HEK293 (cell line): ENCODE measurements around the gene ILKAP.

Experiments used
- CTCF ChIA-PET: fragments of 350-600 bp; formaldehyde crosslinking; extraction: SDS; loops from one replicate; lab custom pipeline; 2021; ENCODE audit warnings: antibody characterized with exemption; lab: Yijun Ruan, JAX
- POLR2A ChIA-PET: fragments of 300-600 bp; formaldehyde crosslinking; extraction: SDS; loops from one replicate; lab custom pipeline; 2020; ENCODE audit warnings: antibody characterized with exemption, inconsistent platforms; lab: Yijun Ruan, JAX
- H3K27ac ChIP-seq: fragments of 200-500 bp; sonication (Bioruptor generic); 2 replicates; pipeline ENCODE4 v1.5.1; 2014; ENCODE audit warnings: low read depth, low read length, control low read depth, inconsistent platforms; ENCODE audit errors: extremely low read depth
- H3K36me3 ChIP-seq, 2 experiments: fragments of 200-500 bp in 1 of 2; sonication (Bioruptor generic) in 1 of 2; 1 replicate in 1 of 2; 2 replicates in 1 of 2; pipeline ENCODE4 v1.5.1; 2014 to 2017; ENCODE audit warnings: inconsistent platforms in 2 of 2, low read length in 2 of 2; ENCODE audit not compliant: control insufficient read depth in 2 of 2, insufficient read depth in 1 of 2
- H3K4me1 ChIP-seq: fragments of 200-500 bp; sonication (Bioruptor generic); 2 replicates; pipeline ENCODE4 v1.5.1; 2014; ENCODE audit warnings: mild to moderate bottlenecking, low read length, inconsistent platforms; ENCODE audit not compliant: control insufficient read depth, insufficient read depth
- H3K4me3 ChIP-seq: 2 replicates; pipeline ENCODE4 v1.5.1; 2011; ENCODE audit warnings: low read depth, mild to moderate bottlenecking, control low read depth, low read length, moderate library complexity
- H3K9me3 ChIP-seq: fragments of 200-500 bp; sonication (Bioruptor generic); 2 replicates; pipeline ENCODE4 v1.5.1; 2014; ENCODE audit warnings: low read depth, low read length, inconsistent platforms; ENCODE audit not compliant: control insufficient read depth, insufficient read depth
- CTCF ChIP-seq: fragments of 450-650 bp; formaldehyde crosslinking; IDR thresholded peaks from 2 replicates; pipeline ENCODE4 v1.5.1; 2016; ENCODE audit warnings: missing biosample characterization, missing genetic modification characterization
- GLIS2 ChIP-seq: fragments of 450-650 bp; formaldehyde crosslinking; IDR thresholded peaks from 2 replicates; pipeline ENCODE4 v1.5.1; 2016; ENCODE audit warnings: missing biosample characterization, missing genetic modification characterization
- PATZ1 ChIP-seq: fragments of 450-650 bp; formaldehyde crosslinking; IDR thresholded peaks from 2 replicates; pipeline ENCODE4 v1.5.1; 2016; ENCODE audit warnings: missing biosample characterization, missing genetic modification characterization
- SETDB1 ChIP-seq: IDR thresholded peaks from one replicate; pipeline ENCODE4 v1.6.1; 2017; ENCODE audit warnings: mild to moderate bottlenecking, low read length, moderate library complexity, mixed read lengths; ENCODE audit not compliant: insufficient read length
- SP2 ChIP-seq: fragments of 450-650 bp; formaldehyde crosslinking; IDR thresholded peaks from 2 replicates; pipeline ENCODE4 v1.5.1; 2016; ENCODE audit warnings: missing biosample characterization, missing genetic modification characterization
- ZBTB17 ChIP-seq: fragments of 450-650 bp; formaldehyde crosslinking; IDR thresholded peaks from 2 replicates; pipeline ENCODE4 v1.5.1; 2016; ENCODE audit warnings: missing biosample characterization, missing genetic modification characterization
- ZBTB26 ChIP-seq: fragments of 450-650 bp; formaldehyde crosslinking; optimal IDR thresholded peaks from 2 replicates; pipeline ENCODE3; 2016; ENCODE audit warnings: missing biosample characterization, mild to moderate bottlenecking, missing genetic modification characterization
- ZBTB8A ChIP-seq: fragments of 450-650 bp; formaldehyde crosslinking; IDR thresholded peaks from 2 replicates; pipeline ENCODE4 v1.5.1; 2016; ENCODE audit warnings: missing biosample characterization, missing genetic modification characterization
- ZEB2 ChIP-seq: fragments of 450-650 bp; formaldehyde crosslinking; IDR thresholded peaks from 2 replicates; pipeline ENCODE4 v1.5.1; 2016; ENCODE audit warnings: missing biosample characterization, missing genetic modification characterization
- ZFP69B ChIP-seq: fragments of 450-650 bp; formaldehyde crosslinking; IDR thresholded peaks from 2 replicates; pipeline ENCODE4 v1.5.1; 2016; ENCODE audit warnings: missing biosample characterization, missing genetic modification characterization
- ZNF114 ChIP-seq: fragments of 450-650 bp; formaldehyde crosslinking; IDR thresholded peaks from 2 replicates; pipeline ENCODE4 v1.5.0; 2017; ENCODE audit warnings: missing biosample characterization, missing genetic modification characterization
- ZNF155 ChIP-seq: fragments of 450-650 bp; formaldehyde crosslinking; IDR thresholded peaks from 2 replicates; pipeline ENCODE4 v1.5.1; 2016; ENCODE audit warnings: missing biosample characterization, missing genetic modification characterization
- ZNF248 ChIP-seq: fragments of 450-650 bp; formaldehyde crosslinking; IDR thresholded peaks from 2 replicates; pipeline ENCODE4 v1.5.1; 2017; ENCODE audit warnings: missing biosample characterization, missing genetic modification characterization
- ZNF513 ChIP-seq: fragments of 450-650 bp; IDR thresholded peaks from 2 replicates; pipeline ENCODE4 v1.5.1; 2018; ENCODE audit warnings: missing biosample characterization, missing genetic modification characterization
- ZNF529 ChIP-seq: fragments of 450-650 bp; formaldehyde crosslinking; IDR thresholded peaks from 2 replicates; pipeline ENCODE4 v1.5.1; 2017; ENCODE audit warnings: missing genetic modification characterization, missing biosample characterization; ENCODE audit not compliant: insufficient replicate concordance
- ZNF530 ChIP-seq: fragments of 450-650 bp; formaldehyde crosslinking; IDR thresholded peaks from 2 replicates; pipeline ENCODE4 v1.5.1; 2016; ENCODE audit warnings: low read depth, missing biosample characterization, missing genetic modification characterization
- ZNF596 ChIP-seq: fragments of 450-650 bp; IDR thresholded peaks from 2 replicates; pipeline ENCODE4 v1.5.0; 2018; ENCODE audit warnings: missing biosample characterization, mild to moderate bottlenecking, missing genetic modification characterization, moderate library complexity
- ZNF610 ChIP-seq: fragments of 450-650 bp; formaldehyde crosslinking; IDR thresholded peaks from 2 replicates; pipeline ENCODE4 v1.5.1; 2016; ENCODE audit warnings: missing biosample characterization, missing genetic modification characterization, borderline replicate concordance
- ZNF660 ChIP-seq: fragments of 450-650 bp; IDR thresholded peaks from 2 replicates; pipeline ENCODE4 v1.5.1; 2018; ENCODE audit warnings: missing biosample characterization, mild to moderate bottlenecking, missing genetic modification characterization
- ZSCAN16 ChIP-seq: fragments of 450-650 bp; formaldehyde crosslinking; IDR thresholded peaks from 2 replicates; pipeline ENCODE4 v1.5.1; 2016; ENCODE audit warnings: missing biosample characterization, missing genetic modification characterization

The ILKAP gene

GRCh38 chr2:238239543-238239862 is 36.0 kb upstream of the ILKAP start:
- ChIA-PET POLR2A (interaction anchor here (0.6 to 1.6 kb wide), 8 partner anchors 10 to 65 kb away, joined by 3 to 7 read pairs (median 5); partner anchors contain the start of gene ILKAP), CTCF (interaction anchor here (0.6 to 5.7 kb wide), 2 partner anchors 16 to 74 kb away, joined by 5 to 22 read pairs; no protein-coding TSS in a partner anchor)
- Histone ChIP-seq H3K27ac (peak overlapping the region; percentile 74; the same call in 1 of the 2 replicates), H3K4me3 (peak overlapping the region; percentile 66), H3K36me3 (no peaks in the 10 kb centered on the region), H3K9me3 (no peaks in the 10 kb centered on the region), H3K4me1 (peaks cover 8% of the 10 kb centered on the region)
- TF ChIP-seq ZNF660 (tag by site-specific recombination) = 0 out of 2 replicates have a peak, but pooled peaks have one; percentile 25
- TF ChIP-seq ZNF513 = 0 out of 2 replicates have a peak, but pooled peaks have one; percentile 16
- peak; percentile 48 for TF ChIP-seq ZBTB26 (tag by site-specific recombination)
- TF ChIP-seq ZSCAN16 (tag by site-specific recombination) = no peak
- TF ChIP-seq ZNF529 (tag by site-specific recombination) = no peak
- peak; percentile 33; the same call in 1 of the 2 replicates for TF ChIP-seq CTCF (tag by site-specific recombination)
- peak; percentile 76; the same call in 1 of the 2 replicates for TF ChIP-seq ZBTB8A (tag by site-specific recombination)

DNA sequence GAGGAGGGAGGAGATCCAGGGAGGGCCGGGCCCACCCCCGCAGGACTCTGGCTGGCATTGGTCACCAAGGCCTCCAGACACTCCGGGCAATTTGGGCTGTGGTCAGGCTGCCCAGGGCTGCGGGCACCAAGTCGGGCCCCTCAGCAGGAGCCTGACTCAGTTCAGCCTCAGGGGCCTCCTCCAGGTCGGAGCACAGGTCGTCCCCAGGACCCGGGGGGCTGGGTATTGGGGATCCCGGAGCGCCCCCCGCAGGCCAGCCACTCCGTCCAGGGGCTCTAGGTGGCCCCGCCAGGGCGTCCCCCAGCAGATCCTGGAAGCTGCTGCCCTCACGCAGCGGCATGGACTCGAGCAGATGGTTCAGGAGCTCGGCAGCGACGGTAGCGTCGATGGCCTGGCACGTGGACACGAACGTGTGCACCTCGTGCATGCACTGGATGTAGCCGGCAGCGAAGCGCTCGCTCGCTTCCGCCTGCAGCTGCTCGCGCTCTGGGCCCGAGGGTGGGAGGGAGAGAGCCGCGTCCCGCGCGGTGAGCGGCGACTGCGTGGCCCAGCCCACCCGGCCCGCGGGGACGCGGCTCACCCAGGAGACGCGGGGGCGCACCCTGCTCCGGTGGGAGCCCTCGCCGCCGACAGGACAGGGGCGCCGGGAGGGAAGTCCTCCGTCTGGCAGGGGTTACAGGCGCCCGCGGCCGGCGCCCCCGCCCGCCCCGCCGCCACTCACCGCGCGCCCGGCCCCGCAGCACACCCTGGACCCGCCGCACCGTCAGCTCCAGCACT is 35.5 kb upstream of the ILKAP start:
- Histone ChIP-seq H3K27ac (no peak overlapping the region), H3K9me3 (no peaks in the 10 kb centered on the region), H3K4me1 (peaks cover 8% of the 10 kb centered on the region), H3K4me3 (peak overlapping the region; percentile 66), H3K36me3 (no peaks in the 10 kb centered on the region)
- ChIA-PET CTCF (interaction anchor here (0.6 to 5.7 kb wide), 3 partner anchors 17 to 73 kb away, joined by 3 to 22 read pairs (median 5); no protein-coding TSS in a partner anchor), POLR2A (interaction anchor here (0.8 to 1.3 kb wide), 3 partner anchors 37 to 64 kb away, joined by 3 to 5 read pairs (median 4); no protein-coding TSS in a partner anchor)
- TF ChIP-seq ZNF114 (tag by site-specific recombination) (no peak), ZNF248 (tag by site-specific recombination) (no peak), PATZ1 (tag by site-specific recombination) (0 out of 2 replicates have a peak, but pooled peaks have one; percentile 20), ZNF610 (tag by site-specific recombination) (no peak), CTCF (tag by site-specific recombination) (peak; percentile 48; the same call in 1 of the 2 replicates), ZBTB8A (tag by site-specific recombination) (peak; percentile 44), ZEB2 (tag by site-specific recombination) (0 out of 2 replicates have a peak, but pooled peaks have one; percentile 19), ZBTB17 (0 out of 2 replicates have a peak, but pooled peaks have one; percentile 19), ZNF155 (tag by site-specific recombination) (no peak), ZFP69B (tag by site-specific recombination) (peak; percentile 27; the same call in 1 of the 2 replicates), GLIS2 (peak; percentile 60), ZBTB26 (tag by site-specific recombination) (peak; percentile 56), ZNF596 (no peak), SETDB1 (peak; percentile 45), SP2 (tag by site-specific recombination) (0 out of 2 replicates have a peak, but pooled peaks have one; percentile 4), ZNF530 (tag by site-specific recombination) (no peak)
